Urothelium cell line (cell line): ENCODE measurements around the gene GSK3A.

Experiments
- DNase-seq: peaks from one replicate; pipeline ENCODE4 v3.0.0; 2011; ENCODE audit warnings: low spot score, mixed read lengths
- FAIRE-seq: peaks from 2 replicates; lab custom pipeline; 2011; peaks lifted over from hg19 to GRCh38; lab: Jason Lieb, UNC

Gene GSK3A

GRCh38 chr19:42281146-42281826, 38.9 kb upstream of the GSK3A start:
- FAIRE-seq (no peak), DNase-seq (peak; percentile 70)

- no peak for FAIRE-seq
- DNase-seq, result peak; percentile 57
Observed at GRCh38 chr19:42280815-42281145, 38.4 kb upstream of the GSK3A start.

GRCh38 chr19:42279902-42280814, 37.8 kb upstream of the GSK3A start:
- peak; percentile 95 for DNase-seq
- FAIRE-seq, result peak; percentile 80

- DNase-seq (no peak), FAIRE-seq (no peak)
Observed at GRCh38 chr19:42279155-42279901, 36.9 kb upstream of the GSK3A start.

- DNase-seq (no peak), FAIRE-seq (no peak)
Observed at GRCh38 chr19:42278452-42279154, 36.2 kb upstream of the GSK3A start.

- no peak for FAIRE-seq
- DNase-seq, result no peak
Observed at GRCh38 chr19:42277821-42278451, 35.5 kb upstream of the GSK3A start.

- no peak for DNase-seq
- no peak for FAIRE-seq
Observed at GRCh38 chr19:42276821-42277220, 34.4 kb upstream of the GSK3A start.

GRCh38 chr19:42276284-42276683, 33.9 kb upstream of the GSK3A start:
- no peak for DNase-seq
- no peak for FAIRE-seq

GRCh38 chr19:42275517-42275916, 33.1 kb upstream of the GSK3A start:
- DNase-seq, result no peak
- FAIRE-seq, result no peak

- DNase-seq (no peak), FAIRE-seq (peak; percentile 53)
Observed at GRCh38 chr19:42275103-42275502, 32.7 kb upstream of the GSK3A start.

- FAIRE-seq (no peak), DNase-seq (no peak)
Observed at GRCh38 chr19:42274065-42274682, 31.8 kb upstream of the GSK3A start.

GRCh38 chr19:42273407-42274064, 31.1 kb upstream of the GSK3A start:
- DNase-seq (no peak), FAIRE-seq (no peak)

- FAIRE-seq, result no peak
Observed at GRCh38 chr19:42272989-42273406, 30.6 kb upstream of the GSK3A start.

GRCh38 chr19:42272535-42272897, 30.1 kb upstream of the GSK3A start:
- DNase-seq (no peak), FAIRE-seq (no peak)

More at GRCh38 chr19:42272989-42273406, 30.6 kb upstream of the GSK3A start:
- no peak for DNase-seq

- DNase-seq, result no peak
- FAIRE-seq, result no peak
Observed at GRCh38 chr19:42271861-42272534, 29.6 kb upstream of the GSK3A start.

GRCh38 chr19:42271045-42271419, 28.6 kb upstream of the GSK3A start:
- FAIRE-seq (peak; percentile 63), DNase-seq (no peak)

GRCh38 chr19:42270346-42271044, 28.1 kb upstream of the GSK3A start:
- peak; percentile 96 for FAIRE-seq
- peak; percentile 45 for DNase-seq
